Neural cell (in vitro differentiated cells): ENCODE measurements around the gene SEC63. TPM values are rescaled to one million over a fixed set of nuclear protein-coding genes. Genes with fewer than 3 reads are reported as not detected.

ENCODE experiments used
- H2AFZ ChIP-seq: fragments of 200-600, 300-800 bp; sonication (generic), shearing (Covaris generic); 2 replicates; pipeline ENCODE4 v1.6.0; 2014; ENCODE audit warnings: low read depth, mild to moderate bottlenecking, antibody characterized with exemption, low read length, moderate library complexity
- H3F3A ChIP-seq: fragments of 200-600 bp; shearing (Covaris generic); 2 replicates; pipeline ENCODE4 v1.6.1; 2016; ENCODE audit warnings: mild to moderate bottlenecking, moderate library complexity, mixed read lengths, antibody characterized with exemption, low read length; ENCODE audit not compliant: insufficient read depth, poor library complexity, severe bottlenecking
- H3K27ac ChIP-seq: fragments of 200-600, 300-800 bp; sonication (generic), shearing (Covaris generic); 2 replicates; pipeline ENCODE4 v1.5.1; 2014; ENCODE audit warnings: mild to moderate bottlenecking, low read length, moderate library complexity
- H3K27me3 ChIP-seq: fragments of 300-800, 200-600 bp; sonication (generic), shearing (Covaris generic); 2 replicates; pipeline ENCODE4 v1.6.0; 2014; ENCODE audit warnings: mild to moderate bottlenecking, low read depth, low read length, moderate library complexity; ENCODE audit not compliant: insufficient read depth
- H3K36me3 ChIP-seq: fragments of 300-800, 200-600 bp; sonication (generic), shearing (Covaris generic); 2 replicates; pipeline ENCODE4 v1.5.1; 2014; ENCODE audit warnings: mild to moderate bottlenecking, antibody characterized with exemption, low read length, moderate library complexity; ENCODE audit not compliant: insufficient read depth
- H3K4me2 ChIP-seq: fragments of 300-800, 200-600 bp; sonication (generic), shearing (Covaris generic); 2 replicates; pipeline ENCODE4 v1.6.0; 2014; ENCODE audit warnings: mild to moderate bottlenecking, low read length
- H3K4me3 ChIP-seq: fragments of 300-800, 200-600 bp; sonication (generic), shearing (Covaris generic); 2 replicates; pipeline ENCODE4 v1.5.1; 2014; ENCODE audit warnings: mild to moderate bottlenecking, low read length, moderate library complexity
- H3K79me2 ChIP-seq: fragments of 200-600 bp; shearing (Covaris generic); replicated peaks from 2 replicates; pipeline ENCODE4 v1.6.0; 2014; ENCODE audit warnings: mild to moderate bottlenecking, low read length, moderate library complexity; ENCODE audit not compliant: insufficient read depth
- H3K9ac ChIP-seq: fragments of 300-800, 200-600 bp; sonication (generic), shearing (Covaris generic); 2 replicates; pipeline ENCODE4 v1.6.1; 2016; ENCODE audit warnings: mild to moderate bottlenecking, low read length, mixed read lengths
- H3K9me2 ChIP-seq: fragments of 200-600 bp; shearing (Covaris generic); 2 replicates; pipeline ENCODE4 v1.6.1; 2016; ENCODE audit warnings: mild to moderate bottlenecking, low read length, mixed read lengths; ENCODE audit not compliant: insufficient read depth
- H3K9me3 ChIP-seq: fragments of 200-600, 300-800 bp; sonication (generic), shearing (Covaris generic); 2 replicates; pipeline ENCODE4 v1.6.1; 2016; ENCODE audit warnings: mild to moderate bottlenecking, mixed run types, low read length, moderate library complexity, mixed read lengths
- H4K20me1 ChIP-seq: fragments of 200-600 bp; shearing (Covaris generic); 2 replicates; pipeline ENCODE4 v1.6.1; 2016; ENCODE audit warnings: mild to moderate bottlenecking, mixed run types; ENCODE audit not compliant: insufficient read depth
- CTCF ChIP-seq: fragments of 450-650 bp; IDR thresholded peaks from 2 replicates; pipeline ENCODE4 v1.5.1; 2014; ENCODE audit warnings: antibody characterized with exemption, mild to moderate bottlenecking, moderate library complexity; ENCODE audit not compliant: poor library complexity, severe bottlenecking
- EP300 ChIP-seq: fragments of 450-650 bp; conservative IDR thresholded peaks from 2 replicates; pipeline ENCODE4 v1.6.1; 2014; ENCODE audit warnings: antibody characterized with exemption, mild to moderate bottlenecking, moderate library complexity; ENCODE audit not compliant: poor library complexity, severe bottlenecking
- EZH2 ChIP-seq: fragments of 200-600, 300-800 bp; shearing (Covaris generic), sonication (generic); IDR thresholded peaks from 2 replicates; pipeline ENCODE4 v1.6.1; 2014; ENCODE audit warnings: antibody characterized with exemption, low read length, borderline replicate concordance, mild to moderate bottlenecking; ENCODE audit not compliant: insufficient read depth, poor library complexity, severe bottlenecking
- MXI1 ChIP-seq: fragments of 450-650 bp; conservative IDR thresholded peaks from 2 replicates; pipeline ENCODE4 v1.6.1; 2014; ENCODE audit warnings: antibody characterized with exemption, mild to moderate bottlenecking; ENCODE audit not compliant: poor library complexity, severe bottlenecking
- POLR2AphosphoS5 ChIP-seq: IDR thresholded peaks from 2 replicates; pipeline ENCODE4 v1.6.1; 2012
- RAD21 ChIP-seq: fragments of 450-650 bp; conservative IDR thresholded peaks from 2 replicates; pipeline ENCODE4 v1.6.1; 2014; ENCODE audit warnings: antibody characterized with exemption, mild to moderate bottlenecking, moderate library complexity
- REST ChIP-seq: IDR thresholded peaks from 2 replicates; pipeline ENCODE4 v1.6.1; 2012; ENCODE audit warnings: borderline replicate concordance
- SMC3 ChIP-seq: fragments of 450-650 bp; conservative IDR thresholded peaks from 2 replicates; pipeline ENCODE4 v1.6.1; 2014; ENCODE audit warnings: antibody characterized with exemption, mild to moderate bottlenecking, moderate library complexity; ENCODE audit not compliant: poor library complexity
- TAF1 ChIP-seq: IDR thresholded peaks from 2 replicates; pipeline ENCODE4 v1.6.1; 2012; ENCODE audit warnings: low read depth
- polyA plus RNA-seq: library from polyadenylated mRNA; depleted of rRNA; stranded (reverse); fragments of >200 nt; gene quantifications from 2 replicates; pipeline ENCODE4 v1.2.3, GENCODE V29; 2014

Gene SEC63
- polyA plus RNA-seq, 1 donor from 2014 or later = 34.8 TPM

GRCh38 chr6:107845777-107846176 is 112.2 kb downstream of the SEC63 start:
- H3K9me2 ChIP-seq = no peaks in the 10 kb centered on the region
- H3K27me3 ChIP-seq = no peaks in the 10 kb centered on the region
- TF ChIP-seq TAF1 (no peak), REST (no peak), SMC3 (no peak), EP300 (no peak), POLR2AphosphoS5 (no peak), MXI1 (no peak), CTCF (no peak), EZH2 (no peak), RAD21 (no peak)
- no peaks in the 10 kb centered on the region for H4K20me1 ChIP-seq
- no peaks in the 10 kb centered on the region for H3K9me3 ChIP-seq
- no peaks in the 10 kb centered on the region for H3K79me2 ChIP-seq
- no peak overlapping the region for H3K4me2 ChIP-seq
- no peak overlapping the region for H3K4me3 ChIP-seq
- H3K36me3 ChIP-seq = no peaks in the 10 kb centered on the region
- H2AFZ ChIP-seq = no peak overlapping the region
- H3F3A ChIP-seq = no peaks in the 10 kb centered on the region
- no peak overlapping the region for H3K27ac ChIP-seq
- H3K9ac ChIP-seq = no peak overlapping the region

GRCh38 chr6:107843400-107843799 is 114.6 kb downstream of the SEC63 start:
- no peaks in the 10 kb centered on the region for H3K9me3 ChIP-seq
- H3K79me2 ChIP-seq = no peaks in the 10 kb centered on the region
- H3K4me3 ChIP-seq = no peak overlapping the region
- H2AFZ ChIP-seq = no peak overlapping the region
- H3K27me3 ChIP-seq = no peaks in the 10 kb centered on the region
- no peaks in the 10 kb centered on the region for H3K36me3 ChIP-seq
- H3K9me2 ChIP-seq = no peaks in the 10 kb centered on the region
- H4K20me1 ChIP-seq = no peaks in the 10 kb centered on the region
- no peak overlapping the region for H3K4me2 ChIP-seq
- no peak overlapping the region for H3K27ac ChIP-seq
- no peaks in the 10 kb centered on the region for H3F3A ChIP-seq
- H3K9ac ChIP-seq = no peak overlapping the region
- TF ChIP-seq TAF1 (no peak), MXI1 (no peak), CTCF (no peak)
